HG03159 (cell line): ENCODE results near the gene IFT57.
A peak's percentile ranks its signal among the peaks of the same experiment; 100 is the strongest.
"Not testable (repeated sequence)": the region's sequence is repeated elsewhere in the genome, so short reads cannot be mapped to it uniquely, and the experiment has no call there.

Experiments
- ATAC-seq: cut with Tn5 transposase; IDR thresholded peaks from one replicate; pipeline ENCODE4 v1.9.1; 2021; ENCODE audit warnings: mild to moderate bottlenecking, moderate library complexity; ENCODE audit not compliant: unreplicated experiment

IFT57 gene

GRCh38 chr3:108221911-108222852, at the start of gene IFT57:
Gene IFT57, minus strand, starts transcription at chr3:108222424. Its CDS starts 102 bp downstream, at chr3:108222322.
- peak; percentile 87 for ATAC-seq

GRCh38 chr3:108271626-108272025, 49.4 kb upstream of the IFT57 start:
- ATAC-seq: no peak

GRCh38 chr3:108268235-108268634, 46.0 kb upstream of the IFT57 start:
- ATAC-seq: not testable (repeated sequence)

GRCh38 chr3:108264534-108265298, 42.5 kb upstream of the IFT57 start:
- ATAC-seq: peak; percentile 88

- no peak for ATAC-seq
Observed at GRCh38 chr3:108255131-108255530, 32.9 kb upstream of the IFT57 start.

- no peak for ATAC-seq
Observed at GRCh38 chr3:108251844-108252243, 29.6 kb upstream of the IFT57 start.

GRCh38 chr3:108251265-108251664, 29.0 kb upstream of the IFT57 start:
- ATAC-seq: no peak

- ATAC-seq: no peak
Observed at GRCh38 chr3:108250626-108251025, 28.4 kb upstream of the IFT57 start.

- ATAC-seq: no peak
Observed at GRCh38 chr3:108243243-108243642, 21.0 kb upstream of the IFT57 start.

- no peak for ATAC-seq
Observed at GRCh38 chr3:108242776-108243175, 20.6 kb upstream of the IFT57 start.

- no peak for ATAC-seq
Observed at GRCh38 chr3:108241721-108242120, 19.5 kb upstream of the IFT57 start.

GRCh38 chr3:108241146-108241545, 18.9 kb upstream of the IFT57 start:
- no peak for ATAC-seq

- ATAC-seq: no peak
Observed at GRCh38 chr3:108239082-108239481, 16.9 kb upstream of the IFT57 start.

- no peak for ATAC-seq
Observed at GRCh38 chr3:108235290-108235689, 13.1 kb upstream of the IFT57 start.

- ATAC-seq: no peak
Observed at GRCh38 chr3:108234387-108234957, 12.2 kb upstream of the IFT57 start.

- ATAC-seq: no peak
Observed at GRCh38 chr3:108228286-108228685, 6.1 kb upstream of the IFT57 start.

- ATAC-seq: no peak
Observed at GRCh38 chr3:108227131-108227530, 4.9 kb upstream of the IFT57 start.

GRCh38 chr3:108225221-108225620, 3.0 kb upstream of the IFT57 start:
- ATAC-seq: no peak

- no peak for ATAC-seq
Observed at GRCh38 chr3:108223928-108224327, 1.7 kb upstream of the IFT57 start.

- ATAC-seq: no peak
Observed at GRCh38 chr3:108222853-108223565, 785 bp upstream of the IFT57 start.

- ATAC-seq: no peak
Observed at GRCh38 chr3:108221393-108221792, 831 bp downstream of the IFT57 start.
